ENCODE results near the gene JMY.
A peak's percentile ranks its signal among the peaks of the same experiment; 100 is the strongest.

JMY gene

GRCh38 chr5:79229357-79230174 lies 6.4 kb upstream of the JMY start:
- Histone ChIP-seq H3K4me1 (no peaks in the 10 kb centered on the region), H3K4me3 (no peak overlapping the region), H3K36me3 (no peaks in the 10 kb centered on the region), H3K9me3 (no peaks in the 10 kb centered on the region), H3K27ac (no peak overlapping the region), H3K27me3 (no peaks in the 10 kb centered on the region)
- intact Hi-C loops (cut with DNase I; ENCODE audit: low total_unique reads) = loop anchor here (10.0 kb wide), 1 partner anchor 1025 kb away; the partner anchor contains the start of gene SERINC5
- TF ChIP-seq, protein P1, sequence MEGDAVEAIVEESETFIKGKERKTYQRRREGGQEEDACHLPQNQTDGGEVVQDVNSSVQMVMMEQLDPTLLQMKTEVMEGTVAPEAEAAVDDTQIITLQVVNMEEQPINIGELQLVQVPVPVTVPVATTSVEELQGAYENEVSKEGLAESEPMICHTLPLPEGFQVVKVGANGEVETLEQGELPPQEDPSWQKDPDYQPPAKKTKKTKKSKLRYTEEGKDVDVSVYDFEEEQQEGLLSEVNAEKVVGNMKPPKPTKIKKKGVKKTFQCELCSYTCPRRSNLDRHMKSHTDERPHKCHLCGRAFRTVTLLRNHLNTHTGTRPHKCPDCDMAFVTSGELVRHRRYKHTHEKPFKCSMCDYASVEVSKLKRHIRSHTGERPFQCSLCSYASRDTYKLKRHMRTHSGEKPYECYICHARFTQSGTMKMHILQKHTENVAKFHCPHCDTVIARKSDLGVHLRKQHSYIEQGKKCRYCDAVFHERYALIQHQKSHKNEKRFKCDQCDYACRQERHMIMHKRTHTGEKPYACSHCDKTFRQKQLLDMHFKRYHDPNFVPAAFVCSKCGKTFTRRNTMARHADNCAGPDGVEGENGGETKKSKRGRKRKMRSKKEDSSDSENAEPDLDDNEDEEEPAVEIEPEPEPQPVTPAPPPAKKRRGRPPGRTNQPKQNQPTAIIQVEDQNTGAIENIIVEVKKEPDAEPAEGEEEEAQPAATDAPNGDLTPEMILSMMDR (IDR thresholded peaks at IDR 0.05) = no peak
- no peak for DNase-seq

DNA sequence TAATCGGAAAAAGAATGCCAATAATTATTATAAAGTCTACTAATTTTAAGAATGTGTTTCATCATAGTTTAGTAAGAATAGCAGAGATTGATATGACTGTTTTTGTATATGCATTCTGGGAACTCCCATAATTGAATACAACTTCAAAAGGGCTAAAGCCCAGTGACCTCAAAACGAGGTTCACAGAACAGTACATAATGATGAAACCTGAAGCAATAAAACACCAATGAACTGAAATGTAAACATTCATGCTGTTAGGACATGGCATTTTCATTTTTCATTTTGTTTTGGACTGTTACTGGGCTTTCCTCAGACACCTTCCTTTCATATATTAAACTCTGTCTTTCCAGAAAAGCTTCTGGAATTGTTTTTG lies 684 bp upstream of the JMY start:
- TF ChIP-seq, protein P1 (IDR thresholded peaks at IDR 0.05) = no peak
- Histone ChIP-seq H3K9me3 (no peaks in the 10 kb centered on the region), H3K4me3 (peak overlapping the region; percentile 62 to 82), H3K4me1 (peaks cover 0 to 28% (median 14%) of the 10 kb centered on the region in 4 donors), H3K36me3 (no peaks in the 10 kb centered on the region), H3K27me3 (no peaks in the 10 kb centered on the region), H3K27ac (peak overlapping the region; percentile 87 to 95)
- intact Hi-C loops (cut with DNase I; ENCODE audit: low total_unique reads) = loop anchor here (10.0 kb wide), 1 partner anchor 1020 kb away; the partner anchor contains the start of gene SERINC5
- DNase-seq = no peak

DNA sequence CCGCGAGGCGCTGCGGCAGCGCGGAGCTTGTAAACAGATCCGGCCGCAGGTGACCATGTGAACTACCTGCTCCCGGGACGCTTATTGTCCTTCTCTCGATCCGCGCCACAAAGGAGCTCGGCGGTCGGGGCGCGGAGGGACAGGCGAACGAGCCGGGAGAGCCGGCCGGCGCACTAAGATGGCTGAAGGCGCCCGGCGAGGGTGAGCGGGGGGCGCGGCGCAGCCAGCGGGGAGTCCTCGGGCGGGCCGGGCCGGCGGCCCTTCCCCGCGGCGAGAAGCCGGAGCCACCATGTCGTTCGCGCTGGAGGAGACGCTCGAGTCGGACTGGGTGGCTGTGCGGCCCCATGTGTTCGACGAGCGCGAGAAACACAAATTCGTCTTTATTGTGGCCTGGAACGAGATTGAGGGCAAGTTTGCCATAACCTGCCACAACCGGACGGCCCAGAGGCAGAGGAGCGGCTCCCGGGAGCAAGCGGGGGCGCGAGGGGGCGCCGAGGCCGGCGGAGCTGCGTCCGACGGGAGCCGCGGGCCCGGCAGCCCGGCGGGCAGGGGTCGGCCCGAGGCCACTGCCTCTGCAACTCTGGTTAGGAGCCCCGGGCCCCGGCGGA lies 535 bp downstream of the JMY start:
- Histone ChIP-seq H3K4me1 (peaks cover 0 to 41% (median 19%) of the 10 kb centered on the region in 4 donors), H3K36me3 (no peaks in the 10 kb centered on the region), H3K27me3 (no peaks in the 10 kb centered on the region), H3K27ac (peak overlapping the region; percentile 87 to 95), H3K9me3 (no peaks in the 10 kb centered on the region), H3K4me3 (peak overlapping the region; percentile 62 to 82)
- TF ChIP-seq, protein P1 (IDR thresholded peaks at IDR 0.05) = no peak
- intact Hi-C loops (cut with DNase I; ENCODE audit: low total_unique reads) = loop anchor here (10.0 kb wide), 1 partner anchor 1018 kb away; the partner anchor contains the start of gene SERINC5
- DNase-seq = peak in 1 of 2 donors; percentile 66

DNA sequence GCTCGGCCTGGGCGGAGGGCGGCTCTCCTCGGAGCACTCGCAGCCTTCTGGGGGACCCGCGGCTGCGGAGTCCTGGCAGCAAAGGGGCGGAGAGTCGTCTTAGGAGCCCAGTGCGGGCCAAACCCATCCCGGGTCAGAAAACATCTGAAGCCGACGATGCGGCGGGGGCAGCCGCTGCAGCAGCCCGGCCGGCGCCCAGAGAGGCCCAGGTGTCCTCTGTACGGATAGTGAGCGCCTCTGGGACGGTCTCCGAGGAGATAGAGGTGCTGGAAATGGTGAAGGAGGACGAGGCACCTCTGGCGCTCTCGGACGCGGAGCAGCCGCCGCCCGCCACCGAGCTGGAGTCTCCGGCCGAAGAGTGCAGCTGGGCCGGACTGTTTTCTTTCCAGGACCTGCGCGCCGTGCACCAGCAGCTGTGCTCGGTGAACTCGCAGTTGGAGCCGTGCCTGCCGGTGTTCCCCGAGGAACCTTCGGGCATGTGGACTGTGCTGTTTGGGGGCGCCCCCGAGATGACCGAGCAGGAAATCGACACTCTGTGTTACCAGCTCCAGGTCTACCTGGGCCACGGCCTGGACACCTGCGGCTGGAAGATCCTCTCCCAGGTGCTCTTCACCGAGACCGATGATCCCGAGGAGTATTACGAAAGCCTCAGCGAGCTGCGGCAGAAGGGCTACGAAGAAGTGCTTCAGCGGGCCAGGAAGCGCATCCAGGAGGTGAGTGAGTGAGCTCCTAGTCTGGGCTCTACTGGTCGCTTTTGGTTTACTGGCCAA lies 1.2 kb downstream of the JMY start:
- no peaks in the 10 kb centered on the region for H3K36me3 ChIP-seq
- peak; percentile 34 to 70 for DNase-seq
- TF ChIP-seq, protein P1 (IDR thresholded peaks at IDR 0.05) = no peak
- peaks cover 0 to 45% (median 23%) of the 10 kb centered on the region in 4 donors for H3K4me1 ChIP-seq
- intact Hi-C loops (cut with DNase I; ENCODE audit: low total_unique reads) = loop anchor here (10.0 kb wide), 1 partner anchor 1018 kb away; the partner anchor contains the start of gene SERINC5
- peak overlapping the region; percentile 87 to 95 for H3K27ac ChIP-seq
- peak overlapping the region; percentile 62 to 82 for H3K4me3 ChIP-seq
- no peaks in the 10 kb centered on the region for H3K27me3 ChIP-seq
- H3K9me3 ChIP-seq = no peaks in the 10 kb centered on the region

All from tibial artery (tissue), 4 donors.